Fibroblast of lung (primary cell): Measurements from ENCODE around the gene LILRA1. TPM values are rescaled to one million over a fixed set of nuclear protein-coding genes. Genes with fewer than 3 reads are reported as not detected.

Source experiments
- DNase-seq, 2 donors: peaks; one replicate each; pipeline versions ENCODE4 v3.0.0 to v3.0.0-alpha.2; 2010; ENCODE audit warnings: low read depth in 2 of 2
- H2AFZ ChIP-seq: 2 replicates; pipeline ENCODE4 v1.5.1; 2012; ENCODE audit warnings: low read length, control low read depth, inconsistent platforms
- H3K27ac ChIP-seq: 2 replicates; pipeline ENCODE4 v1.5.1; 2011; ENCODE audit warnings: low read length, control low read depth; ENCODE audit not compliant: insufficient read depth
- H3K27me3 ChIP-seq: 2 replicates; pipeline ENCODE4 v1.5.1; 2011; ENCODE audit warnings: mild to moderate bottlenecking, low read length; ENCODE audit not compliant: control insufficient read depth, insufficient read depth
- H3K36me3 ChIP-seq: 2 replicates; pipeline ENCODE4 v1.5.1; 2011; ENCODE audit warnings: low read length; ENCODE audit not compliant: control insufficient read depth, insufficient read depth
- H3K4me1 ChIP-seq: 2 replicates; pipeline ENCODE4 v1.5.1; 2011; ENCODE audit warnings: low read length; ENCODE audit not compliant: control insufficient read depth, insufficient read depth; ENCODE audit errors: extremely low read depth
- H3K4me2 ChIP-seq: 2 replicates; pipeline ENCODE4 v1.5.1; 2011; ENCODE audit warnings: low read length, control low read depth; ENCODE audit not compliant: insufficient read depth; ENCODE audit errors: extremely low read depth
- H3K4me3 ChIP-seq, 4 experiments: fragments of 200-600 bp in 1 of 4; sonication (generic) in 1 of 4; replicated peaks in 1 of 4; 2 replicates each; pipeline ENCODE4 v1.5.1; 2011 to 2016; ENCODE audit warnings: low read length in 4 of 4, low read depth in 3 of 4, mild to moderate bottlenecking in 3 of 4, control low read depth in 2 of 4, inconsistent platforms in 1 of 4, mixed read lengths in 1 of 4; ENCODE audit not compliant: insufficient read depth in 1 of 4; ENCODE audit errors: control extremely low read depth in 1 of 4
- H3K79me2 ChIP-seq: 2 replicates; pipeline ENCODE4 v1.5.1; 2012; ENCODE audit warnings: mild to moderate bottlenecking, low read length, inconsistent platforms; ENCODE audit not compliant: control insufficient read depth, insufficient read depth
- H3K9ac ChIP-seq: 2 replicates; pipeline ENCODE4 v1.5.1; 2011; ENCODE audit warnings: mild to moderate bottlenecking, low read length, control low read depth; ENCODE audit not compliant: insufficient read depth
- H3K9me3 ChIP-seq: 2 replicates; pipeline ENCODE4 v1.5.1; 2012; ENCODE audit warnings: low read depth, low read length; ENCODE audit not compliant: control insufficient read depth, insufficient read depth
- H4K20me1 ChIP-seq: 2 replicates; pipeline ENCODE4 v1.5.1; 2011; ENCODE audit warnings: low read length; ENCODE audit not compliant: control insufficient read depth, insufficient read depth; ENCODE audit errors: extremely low read depth
- EZH2 ChIP-seq: IDR thresholded peaks from 2 replicates; pipeline ENCODE4 v1.5.1; 2012; ENCODE audit warnings: low read length, control low read depth, mild to moderate bottlenecking; ENCODE audit errors: missing control alignments
- polyA plus RNA-seq, 2 donors: library from polyadenylated mRNA; depleted of rRNA in 1 of 2; stranded (reverse) in 1 of 2; unstranded in 1 of 2; fragments of >200 nt; gene quantifications; 2 replicates each; pipeline ENCODE4 v1.2.1, GENCODE V29; 2011 to 2012; ENCODE audit warnings: missing spikeins in 1 of 2
- total RNA-seq: library from RNA; depleted of rRNA; stranded (reverse); fragments of >200 nt; gene quantifications from 2 replicates; pipeline ENCODE4 v1.2.1, GENCODE V29; 2014
- TF ChIP-seq, protein P1 (sequence below), 2 donors: IDR thresholded peaks in 1 of 2; conservative IDR thresholded peaks in 1 of 2; 1 replicate in 1 of 2; 2 replicates in 1 of 2; pipeline ENCODE4 v1.5.1; 2011 to 2012; ENCODE audit warnings: low read length in 2 of 2, control low read depth in 1 of 2, inconsistent platforms in 1 of 2, low read depth in 1 of 2, mild to moderate bottlenecking in 1 of 2

LILRA1 gene
- total and polyA plus RNA-seq, 2 donors (not counting 1 experiment from before 2014, with no cell fraction given), result not detected

DNA sequence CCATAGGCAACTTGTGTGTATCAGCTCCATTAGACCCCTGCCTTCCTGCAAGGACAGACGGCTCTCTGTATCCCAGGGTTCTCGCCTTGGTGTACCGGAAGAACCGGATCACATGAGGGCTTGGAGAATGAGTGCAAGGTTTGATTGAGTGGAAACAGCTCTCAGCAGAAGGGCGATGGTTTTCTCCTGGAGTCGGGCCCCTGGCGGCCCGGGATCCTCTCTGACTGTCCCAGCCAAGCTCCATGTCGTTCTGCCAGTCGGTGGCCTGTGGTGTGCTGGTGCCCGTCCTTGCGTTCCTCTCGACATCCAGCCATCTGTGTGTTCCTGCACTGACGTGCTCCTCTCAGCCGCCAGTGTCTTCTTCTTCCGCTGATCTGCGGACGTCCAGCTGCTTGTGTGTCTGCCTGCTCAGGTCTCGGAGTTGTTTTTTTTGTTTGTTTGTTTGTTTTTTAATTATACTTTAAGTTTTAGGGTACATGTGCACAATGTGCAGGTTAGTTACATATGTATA is 53.0 kb downstream of the LILRA1 start:
- no peaks in the 10 kb centered on the region for H3K27me3 ChIP-seq
- no peak for DNase-seq
- H3K9me3 ChIP-seq, result no peaks in the 10 kb centered on the region
- TF ChIP-seq, protein P1, sequence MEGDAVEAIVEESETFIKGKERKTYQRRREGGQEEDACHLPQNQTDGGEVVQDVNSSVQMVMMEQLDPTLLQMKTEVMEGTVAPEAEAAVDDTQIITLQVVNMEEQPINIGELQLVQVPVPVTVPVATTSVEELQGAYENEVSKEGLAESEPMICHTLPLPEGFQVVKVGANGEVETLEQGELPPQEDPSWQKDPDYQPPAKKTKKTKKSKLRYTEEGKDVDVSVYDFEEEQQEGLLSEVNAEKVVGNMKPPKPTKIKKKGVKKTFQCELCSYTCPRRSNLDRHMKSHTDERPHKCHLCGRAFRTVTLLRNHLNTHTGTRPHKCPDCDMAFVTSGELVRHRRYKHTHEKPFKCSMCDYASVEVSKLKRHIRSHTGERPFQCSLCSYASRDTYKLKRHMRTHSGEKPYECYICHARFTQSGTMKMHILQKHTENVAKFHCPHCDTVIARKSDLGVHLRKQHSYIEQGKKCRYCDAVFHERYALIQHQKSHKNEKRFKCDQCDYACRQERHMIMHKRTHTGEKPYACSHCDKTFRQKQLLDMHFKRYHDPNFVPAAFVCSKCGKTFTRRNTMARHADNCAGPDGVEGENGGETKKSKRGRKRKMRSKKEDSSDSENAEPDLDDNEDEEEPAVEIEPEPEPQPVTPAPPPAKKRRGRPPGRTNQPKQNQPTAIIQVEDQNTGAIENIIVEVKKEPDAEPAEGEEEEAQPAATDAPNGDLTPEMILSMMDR (conservative IDR thresholded peaks at IDR 0.05 in 1 of 2, IDR thresholded peaks at IDR 0.05 in 1 of 2; ENCODE audit: low read depth in 1 of 2, low read length in 2 of 2), result no peak
- no peak for TF ChIP-seq EZH2
- no peaks in the 10 kb centered on the region for H3K79me2 ChIP-seq
- no peaks in the 10 kb centered on the region for H4K20me1 ChIP-seq
- H3K27ac ChIP-seq, result no peak overlapping the region
- no peak overlapping the region for H2AFZ ChIP-seq
- H3K36me3 ChIP-seq, result no peaks in the 10 kb centered on the region
- H3K9ac ChIP-seq, result no peak overlapping the region
- no peak overlapping the region for H3K4me3 ChIP-seq
- no peaks in the 10 kb centered on the region for H3K4me1 ChIP-seq
- no peak overlapping the region for H3K4me2 ChIP-seq

GRCh38 chr19:54648129-54648528 is 54.7 kb downstream of the LILRA1 start:
- Histone ChIP-seq H3K36me3 (no peaks in the 10 kb centered on the region), H3K9ac (no peak overlapping the region), H3K4me3 (no peak overlapping the region), H3K9me3 (no peaks in the 10 kb centered on the region), H3K4me1 (no peaks in the 10 kb centered on the region), H3K4me2 (no peak overlapping the region), H3K27ac (no peak overlapping the region), H3K79me2 (no peaks in the 10 kb centered on the region), H3K27me3 (no peaks in the 10 kb centered on the region), H2AFZ (no peak overlapping the region), H4K20me1 (no peaks in the 10 kb centered on the region)
- TF ChIP-seq, protein P1 (conservative IDR thresholded peaks at IDR 0.05 in 1 of 2, IDR thresholded peaks at IDR 0.05 in 1 of 2; ENCODE audit: low read depth in 1 of 2, low read length in 2 of 2), result no peak
- no peak for TF ChIP-seq EZH2
- no peak for DNase-seq

- H3K36me3 ChIP-seq, result no peaks in the 10 kb centered on the region
- no peak overlapping the region for H2AFZ ChIP-seq
- no peak for TF ChIP-seq EZH2
- TF ChIP-seq, protein P1 (conservative IDR thresholded peaks at IDR 0.05 in 1 of 2, IDR thresholded peaks at IDR 0.05 in 1 of 2; ENCODE audit: low read depth in 1 of 2, low read length in 2 of 2), result no peak
- no peak overlapping the region for H3K4me3 ChIP-seq
- no peak for DNase-seq
- H3K79me2 ChIP-seq, result no peaks in the 10 kb centered on the region
- H3K4me1 ChIP-seq, result no peaks in the 10 kb centered on the region
- H3K9ac ChIP-seq, result no peak overlapping the region
- no peak overlapping the region for H3K4me2 ChIP-seq
- no peaks in the 10 kb centered on the region for H4K20me1 ChIP-seq
- no peaks in the 10 kb centered on the region for H3K9me3 ChIP-seq
- no peak overlapping the region for H3K27ac ChIP-seq
- H3K27me3 ChIP-seq, result no peaks in the 10 kb centered on the region
These were observed 56.8 kb downstream of the LILRA1 start for GRCh38 chr19:54650108-54650655.

Other genes with a start within 250 kb of the LILRA1 start
- gene LAIR1, start 228.7 kb upstream of the LILRA1 start, total RNA-seq, result not detected in 2 replicates
- not detected in 2 replicates for gene LAIR1, start 228.7 kb upstream of the LILRA1 start, polyA plus RNA-seq
- gene TTYH1, start 178.2 kb upstream of the LILRA1 start, total RNA-seq, result not detected in 2 replicates
- not detected in 2 replicates for gene TTYH1, start 178.2 kb upstream of the LILRA1 start, polyA plus RNA-seq
- gene LENG8, start 144.4 kb upstream of the LILRA1 start, total RNA-seq, result 20.8 and 32.4 TPM in 2 replicates
- gene LENG8, start 144.4 kb upstream of the LILRA1 start, polyA plus RNA-seq, result 11.0 and 12.7 TPM in 2 replicates
- gene LENG9, start 129.9 kb upstream of the LILRA1 start, total RNA-seq, result 14.6 and 16.7 TPM in 2 replicates
- gene LENG9, start 129.9 kb upstream of the LILRA1 start, polyA plus RNA-seq, result 0.46 and 0.84 TPM in 2 replicates
- gene CDC42EP5, start 120.3 kb upstream of the LILRA1 start, total RNA-seq, result 14.7 and 15.9 TPM in 2 replicates
- gene CDC42EP5, start 120.3 kb upstream of the LILRA1 start, polyA plus RNA-seq, result 3.4 and 7.2 TPM in 2 replicates
- not detected in 2 replicates for gene LAIR2, start 90.8 kb upstream of the LILRA1 start, total RNA-seq
- not detected in 2 replicates for gene LAIR2, start 90.8 kb upstream of the LILRA1 start, polyA plus RNA-seq
- not detected in 2 replicates for gene LILRA2, start 19.8 kb upstream of the LILRA1 start, total RNA-seq
- gene LILRA2, start 19.8 kb upstream of the LILRA1 start, polyA plus RNA-seq, result not detected in 2 replicates
- gene LILRB1, start 36.9 kb downstream of the LILRA1 start, total RNA-seq, result not detected in 2 replicates
- gene LILRB1, start 36.9 kb downstream of the LILRA1 start, polyA plus RNA-seq, result not detected in 2 replicates
- gene LILRB4, start 69.4 kb downstream of the LILRA1 start, total RNA-seq, result not detected in 2 replicates
- not detected in 2 replicates for gene LILRB4, start 69.4 kb downstream of the LILRA1 start, polyA plus RNA-seq
- gene KIR3DL3, start 130.8 kb downstream of the LILRA1 start, total RNA-seq, result not detected in 2 replicates
- gene KIR3DL3, start 130.8 kb downstream of the LILRA1 start, polyA plus RNA-seq, result not detected in 2 replicates
- gene KIR2DL3, start 144.9 kb downstream of the LILRA1 start, total RNA-seq, result not detected in 2 replicates
- not detected in 2 replicates for gene KIR2DL3, start 144.9 kb downstream of the LILRA1 start, polyA plus RNA-seq
- not detected in 2 replicates for gene KIR2DL1, start 176.2 kb downstream of the LILRA1 start, total RNA-seq
- not detected in 2 replicates for gene KIR2DL1, start 176.2 kb downstream of the LILRA1 start, polyA plus RNA-seq
- not detected in 2 replicates for gene KIR2DL4, start 210.0 kb downstream of the LILRA1 start, total RNA-seq
- not detected in 2 replicates for gene KIR2DL4, start 210.0 kb downstream of the LILRA1 start, polyA plus RNA-seq
- not detected in 2 replicates for gene KIR3DL1, start 222.8 kb downstream of the LILRA1 start, total RNA-seq
- gene KIR3DL1, start 222.8 kb downstream of the LILRA1 start, polyA plus RNA-seq, result not detected in 2 replicates
- not detected in 2 replicates for gene KIR2DS4, start 239.0 kb downstream of the LILRA1 start, total RNA-seq
- not detected in 2 replicates for gene KIR2DS4, start 239.0 kb downstream of the LILRA1 start, polyA plus RNA-seq